K562 (cell line): ENCODE results near the gene ZNF358. TPM values are rescaled to one million over a fixed set of nuclear protein-coding genes. Genes with fewer than 3 reads are reported as not detected.

Source experiments
- CHD2 ChIP-seq: IDR thresholded peaks from 2 replicates; pipeline ENCODE4 v1.6.1; 2011; ENCODE audit warnings: low read depth, low read length
- DMBX1 ChIP-seq: fragments of 250-450 bp; sonication (Bioruptor Pico); IDR thresholded peaks from 2 replicates; pipeline ENCODE4 v1.8.0; 2022; ENCODE audit warnings: inconsistent platforms, mild to moderate bottlenecking, moderate library complexity, borderline replicate concordance
- KLF13 ChIP-seq: fragments of 450-650 bp; IDR thresholded peaks from 2 replicates; pipeline ENCODE4 v1.6.1; 2016; ENCODE audit warnings: missing genetic modification characterization, low read depth, mild to moderate bottlenecking, missing compliant biosample characterization, moderate library complexity, borderline replicate concordance
- KLF6 ChIP-seq: fragments of 250-450 bp; sonication (Bioruptor Pico); IDR thresholded peaks from 2 replicates; pipeline ENCODE4 v1.4.0; 2020; ENCODE audit warnings: mild to moderate bottlenecking, moderate library complexity, borderline replicate concordance
- MTF1 ChIP-seq: fragments of 250-450 bp; sonication (Bioruptor Pico); IDR thresholded peaks from 2 replicates; pipeline ENCODE4 v1.9.0; 2021; ENCODE audit warnings: moderate library complexity, mild to moderate bottlenecking, inconsistent platforms, borderline replicate concordance
- NCOR1 ChIP-seq: fragments of 450-650 bp; IDR thresholded peaks from 2 replicates; pipeline ENCODE4 v1.6.1; 2016; ENCODE audit warnings: mild to moderate bottlenecking, moderate library complexity
- NFATC3 ChIP-seq: fragments of 450-650 bp; IDR thresholded peaks from 2 replicates; pipeline ENCODE4 v1.6.1; 2017; ENCODE audit warnings: mild to moderate bottlenecking
- NR2F6 ChIP-seq: fragments of 450-650 bp; formaldehyde crosslinking; IDR thresholded peaks from 2 replicates; pipeline ENCODE4 v1.4.0; 2020; ENCODE audit warnings: mild to moderate bottlenecking
- NR4A1 ChIP-seq, 2 experiments: fragments of 250-450 bp in 1 of 2; fragments of 450-650 bp in 1 of 2; sonication (Bioruptor Pico) in 1 of 2; IDR thresholded peaks; 2 replicates each; pipeline versions ENCODE4 v1.4.0 to v1.6.1; 2016 to 2020; ENCODE audit warnings: mild to moderate bottlenecking in 2 of 2, missing compliant biosample characterization in 1 of 2, missing genetic modification characterization in 1 of 2, moderate library complexity in 1 of 2
- SUPT5H ChIP-seq: fragments of 450-650 bp; IDR thresholded peaks from 2 replicates; pipeline ENCODE4 v1.6.1; 2016
- TAF1 ChIP-seq: IDR thresholded peaks from 2 replicates; pipeline ENCODE4 v1.6.1; 2011; ENCODE audit warnings: mild to moderate bottlenecking, low read length, moderate library complexity; ENCODE audit not compliant: insufficient read depth, control insufficient read depth, severe bottlenecking; ENCODE audit errors: extremely low read depth
- TOE1 ChIP-seq, 2 experiments: fragments of 450-650 bp in 1 of 2; sonication (generic) in 1 of 2; formaldehyde crosslinking in 1 of 2; IDR thresholded peaks; 2 replicates each; pipeline versions ENCODE4 v1.7.1 to v1.8.0; 2016 to 2022; ENCODE audit warnings: borderline replicate concordance in 2 of 2, mild to moderate bottlenecking in 2 of 2, antibody characterized with exemption in 1 of 2, inconsistent platforms in 1 of 2, low read depth in 1 of 2, missing genetic modification reagents in 1 of 2, moderate library complexity in 1 of 2
- XRCC4 ChIP-seq: IDR thresholded peaks from one replicate; pipeline ENCODE4 v1.6.1; 2011; ENCODE audit not compliant: insufficient read depth, insufficient read length; ENCODE audit errors: extremely low read depth
- ZNF121 ChIP-seq: sonication (generic); formaldehyde crosslinking; conservative IDR thresholded peaks from 2 replicates; pipeline ENCODE4 v1.8.0; 2022; ENCODE audit warnings: missing genetic modification reagents
- ZNF586 ChIP-seq: fragments of 450-650 bp; formaldehyde crosslinking; conservative IDR thresholded peaks from 2 replicates; pipeline ENCODE4 v1.4.0; 2020; ENCODE audit warnings: mild to moderate bottlenecking, moderate library complexity
- polyA plus RNA-seq, 8 experiments: library from polyadenylated mRNA; depleted of rRNA in 4 of 8; stranded (reverse) in 5 of 8; unstranded in 3 of 8; fragments of >200 nt; fragmentation: Nextera tagmentation in 2 of 8; fragmentation: Illumina TruSeq in 1 of 8; extraction: Ambion mirVana in 2 of 8; extraction: Trizol in 1 of 8; gene quantifications; 2 replicates each; pipeline versions ENCODE4 v1.2.1 to v1.2.3, GENCODE V29; 2011 to 2014; ENCODE audit warnings: inconsistent platforms in 1 of 8, missing spikeins in 1 of 8
- total RNA-seq, 7 experiments: library from RNA; depleted of rRNA in 6 of 7; stranded (reverse); fragments of >200 nt in 6 of 7; fragmentation: Illumina TruSeq in 2 of 7; extraction: Trizol in 2 of 7; gene quantifications; 2 replicates each; pipeline versions ENCODE4 v1.2.1 to v1.2.3, GENCODE V29; 2011 to 2021; ENCODE audit warnings: low replicate concordance in 1 of 7
- TF ChIP-seq, protein P1 (sequence below): fragments of 200-400 bp; formaldehyde crosslinking; IDR thresholded peaks from 2 replicates; pipeline ENCODE4 v1.6.1; 2017; ENCODE audit warnings: mild to moderate bottlenecking, low read depth, low read length, moderate library complexity
- TF ChIP-seq, protein P2 (sequence below): fragments of 450-650 bp; conservative IDR thresholded peaks from 2 replicates; pipeline ENCODE4 v1.6.1; 2016; ENCODE audit warnings: missing genetic modification characterization, low read depth, mild to moderate bottlenecking, missing compliant biosample characterization, moderate library complexity
- TF ChIP-seq, protein P3 (sequence below): sonication (generic); formaldehyde crosslinking; IDR thresholded peaks from 2 replicates; pipeline ENCODE4 v1.8.1; 2022; ENCODE audit warnings: missing genetic modification reagents
- TF ChIP-seq, protein P4 (sequence below): fragments of 450-650 bp; formaldehyde crosslinking; IDR thresholded peaks from 2 replicates; pipeline ENCODE4 v1.4.0; 2022; ENCODE audit warnings: missing genetic modification characterization

Gene ZNF358
- total and polyA plus RNA-seq, 9 of the 15 experiments (the other 6 are each of a cell fraction or from before 2014, with no cell fraction given) = 0.04 to 17.2 (median 4.9) TPM

DNA sequence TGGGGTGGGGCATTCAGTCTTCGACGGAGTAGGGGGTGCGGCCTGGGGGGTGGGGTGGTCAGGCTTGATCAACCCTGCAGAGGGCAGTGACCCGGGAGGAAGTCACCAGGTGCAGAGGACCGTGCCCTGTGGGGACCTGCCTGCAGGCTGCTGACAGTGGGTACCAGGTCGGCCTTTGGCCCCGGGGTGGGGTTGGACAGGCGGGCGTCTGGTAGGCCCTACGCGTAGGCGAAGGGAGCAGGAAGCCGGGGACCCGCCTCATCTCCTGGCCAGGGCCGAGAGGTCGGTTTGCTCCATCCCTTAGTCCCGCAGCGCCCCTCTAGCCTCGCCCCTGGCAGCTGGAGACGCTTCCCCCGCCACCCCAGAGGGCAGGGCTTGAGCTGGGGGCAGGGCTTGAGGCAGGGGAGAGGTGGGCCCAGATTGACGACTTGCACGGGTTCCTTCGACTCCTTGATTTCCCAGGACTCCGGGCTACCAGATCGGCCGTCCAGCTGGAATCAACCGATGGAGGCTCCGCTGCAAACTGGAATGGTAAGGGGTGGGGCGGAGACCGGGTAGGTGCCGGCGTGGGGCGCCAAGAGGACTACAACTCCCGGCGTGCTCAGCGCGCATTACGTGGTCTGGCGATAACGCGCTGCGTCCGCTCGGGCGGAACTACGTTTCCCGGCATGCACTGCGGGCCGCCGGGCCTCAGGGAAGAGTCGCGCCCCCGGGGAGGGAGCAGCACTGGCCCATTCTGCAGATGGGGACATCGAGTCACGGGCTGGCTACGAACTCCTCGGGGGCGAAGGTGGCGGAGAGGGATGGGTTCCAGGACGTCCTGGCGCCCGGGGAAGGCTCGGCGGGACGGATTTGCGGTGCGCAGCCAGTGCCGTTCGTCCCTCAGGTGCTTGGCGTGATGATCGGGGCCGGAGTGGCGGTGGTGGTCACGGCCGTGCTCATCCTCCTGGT, 19.4 kb downstream of the ZNF358 start, which contains the start of gene PNPLA6 (continued):
- TF ChIP-seq CHD2 = peak; percentile 67; the same call in 1 of the 2 replicates
- TF ChIP-seq NR4A1 (CRISPR knock-in tag; IDR thresholded peaks at IDR 0.05) = no peak
- TF ChIP-seq NR4A1 (tag; IDR thresholded peaks at IDR 0.05) = no peak
- TF ChIP-seq TAF1 = no peak
- peak; percentile 54; the same call in 1 of the 2 replicates for TF ChIP-seq DMBX1 (CRISPR knock-in tag)
- TF ChIP-seq, protein P1, sequence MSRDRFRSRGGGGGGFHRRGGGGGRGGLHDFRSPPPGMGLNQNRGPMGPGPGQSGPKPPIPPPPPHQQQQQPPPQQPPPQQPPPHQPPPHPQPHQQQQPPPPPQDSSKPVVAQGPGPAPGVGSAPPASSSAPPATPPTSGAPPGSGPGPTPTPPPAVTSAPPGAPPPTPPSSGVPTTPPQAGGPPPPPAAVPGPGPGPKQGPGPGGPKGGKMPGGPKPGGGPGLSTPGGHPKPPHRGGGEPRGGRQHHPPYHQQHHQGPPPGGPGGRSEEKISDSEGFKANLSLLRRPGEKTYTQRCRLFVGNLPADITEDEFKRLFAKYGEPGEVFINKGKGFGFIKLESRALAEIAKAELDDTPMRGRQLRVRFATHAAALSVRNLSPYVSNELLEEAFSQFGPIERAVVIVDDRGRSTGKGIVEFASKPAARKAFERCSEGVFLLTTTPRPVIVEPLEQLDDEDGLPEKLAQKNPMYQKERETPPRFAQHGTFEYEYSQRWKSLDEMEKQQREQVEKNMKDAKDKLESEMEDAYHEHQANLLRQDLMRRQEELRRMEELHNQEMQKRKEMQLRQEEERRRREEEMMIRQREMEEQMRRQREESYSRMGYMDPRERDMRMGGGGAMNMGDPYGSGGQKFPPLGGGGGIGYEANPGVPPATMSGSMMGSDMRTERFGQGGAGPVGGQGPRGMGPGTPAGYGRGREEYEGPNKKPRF = no peak
- no peak for TF ChIP-seq SUPT5H
- TF ChIP-seq, protein P2, sequence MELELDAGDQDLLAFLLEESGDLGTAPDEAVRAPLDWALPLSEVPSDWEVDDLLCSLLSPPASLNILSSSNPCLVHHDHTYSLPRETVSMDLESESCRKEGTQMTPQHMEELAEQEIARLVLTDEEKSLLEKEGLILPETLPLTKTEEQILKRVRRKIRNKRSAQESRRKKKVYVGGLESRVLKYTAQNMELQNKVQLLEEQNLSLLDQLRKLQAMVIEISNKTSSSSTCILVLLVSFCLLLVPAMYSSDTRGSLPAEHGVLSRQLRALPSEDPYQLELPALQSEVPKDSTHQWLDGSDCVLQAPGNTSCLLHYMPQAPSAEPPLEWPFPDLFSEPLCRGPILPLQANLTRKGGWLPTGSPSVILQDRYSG (tag) = no peak
- no peak for TF ChIP-seq NCOR1
- peak; percentile 86 for TF ChIP-seq TOE1 (IDR thresholded peaks at IDR 0.05; ENCODE audit: borderline replicate concordance)
- peak; percentile 46; the same call in 1 of the 2 replicates for TF ChIP-seq TOE1 (CRISPR knock-in tag; IDR thresholded peaks at IDR 0.05; ENCODE audit: borderline replicate concordance, low read depth)
- TF ChIP-seq ZNF586 (CRISPR knock-in tag) = no peak
- no peak for TF ChIP-seq XRCC4
- TF ChIP-seq NFATC3 = no peak
- TF ChIP-seq ZNF121 (CRISPR knock-in tag) = peak; percentile 78
- no peak for TF ChIP-seq NR2F6 (CRISPR knock-in tag)
- TF ChIP-seq, protein P3, sequence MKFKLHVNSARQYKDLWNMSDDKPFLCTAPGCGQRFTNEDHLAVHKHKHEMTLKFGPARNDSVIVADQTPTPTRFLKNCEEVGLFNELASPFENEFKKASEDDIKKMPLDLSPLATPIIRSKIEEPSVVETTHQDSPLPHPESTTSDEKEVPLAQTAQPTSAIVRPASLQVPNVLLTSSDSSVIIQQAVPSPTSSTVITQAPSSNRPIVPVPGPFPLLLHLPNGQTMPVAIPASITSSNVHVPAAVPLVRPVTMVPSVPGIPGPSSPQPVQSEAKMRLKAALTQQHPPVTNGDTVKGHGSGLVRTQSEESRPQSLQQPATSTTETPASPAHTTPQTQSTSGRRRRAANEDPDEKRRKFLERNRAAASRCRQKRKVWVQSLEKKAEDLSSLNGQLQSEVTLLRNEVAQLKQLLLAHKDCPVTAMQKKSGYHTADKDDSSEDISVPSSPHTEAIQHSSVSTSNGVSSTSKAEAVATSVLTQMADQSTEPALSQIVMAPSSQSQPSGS (CRISPR knock-in tag) = no peak
- TF ChIP-seq KLF6 = no peak
- TF ChIP-seq, protein P4, sequence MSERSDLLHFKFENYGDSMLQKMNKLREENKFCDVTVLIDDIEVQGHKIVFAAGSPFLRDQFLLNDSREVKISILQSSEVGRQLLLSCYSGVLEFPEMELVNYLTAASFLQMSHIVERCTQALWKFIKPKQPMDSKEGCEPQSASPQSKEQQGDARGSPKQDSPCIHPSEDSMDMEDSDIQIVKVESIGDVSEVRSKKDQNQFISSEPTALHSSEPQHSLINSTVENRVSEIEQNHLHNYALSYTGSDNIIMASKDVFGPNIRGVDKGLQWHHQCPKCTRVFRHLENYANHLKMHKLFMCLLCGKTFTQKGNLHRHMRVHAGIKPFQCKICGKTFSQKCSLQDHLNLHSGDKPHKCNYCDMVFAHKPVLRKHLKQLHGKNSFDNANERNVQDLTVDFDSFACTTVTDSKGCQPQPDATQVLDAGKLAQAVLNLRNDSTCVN (CRISPR knock-in tag) = no peak
- peak; percentile 68; the same call in 1 of the 2 replicates for TF ChIP-seq KLF13 (tag)
- TF ChIP-seq MTF1 (CRISPR knock-in tag) = no peak
